Hepatocyte (in vitro differentiated cells): Measurements from ENCODE around the gene PIAS1.

Source experiments
- CTCF ChIP-seq: fragments of 200-600 bp; sonication (generic); IDR thresholded peaks from 2 replicates; pipeline ENCODE4 v1.5.1; 2016; ENCODE audit warnings: antibody characterized with exemption, mild to moderate bottlenecking; ENCODE audit not compliant: poor library complexity
- EZH2phosphoT487 ChIP-seq: fragments of 200-600 bp; sonication (generic); IDR thresholded peaks from one replicate; pipeline ENCODE4 v1.6.1; 2018; ENCODE audit warnings: antibody characterized with exemption, mild to moderate bottlenecking, low read depth, moderate library complexity; ENCODE audit not compliant: unreplicated experiment, severe bottlenecking

- TF ChIP-seq EZH2phosphoT487 (no peak), CTCF (peak; percentile 82)
These were observed 156.9 kb downstream of the PIAS1 start for GRCh38 chr15:68210821-68211655.
